Colonic mucosa (tissue), 4 donors: ENCODE results near the gene FAM193A. TPM values are rescaled to one million over a fixed set of nuclear protein-coding genes. Genes with fewer than 3 reads are reported as not detected.

Source experiments
- DNase-seq: peaks from one replicate; pipeline ENCODE4 v3.0.0-alpha.2; 2020
- H3K27ac ChIP-seq: fragments of 200-600 bp; one replicate; pipeline ENCODE4 v1.8.0; 2021
- H3K27me3 ChIP-seq: fragments of 200-600 bp; one replicate; pipeline ENCODE4 v1.8.0; 2021
- H3K36me3 ChIP-seq: fragments of 200-600 bp; one replicate; pipeline ENCODE4 v1.8.0; 2021
- H3K4me1 ChIP-seq: fragments of 200-600 bp; one replicate; pipeline ENCODE4 v1.8.0; 2021; ENCODE audit warnings: mild to moderate bottlenecking
- H3K4me3 ChIP-seq: fragments of 200-600 bp; one replicate; pipeline ENCODE4 v1.8.0; 2021
- H3K9ac ChIP-seq, 2 donors: one replicate each; pipeline ENCODE4 v1.7.0; 2013; ENCODE audit warnings: control low read depth in 2 of 2, low read depth in 2 of 2, low read length in 2 of 2
- H3K9me3 ChIP-seq: fragments of 200-600 bp; one replicate; pipeline ENCODE4 v1.8.0; 2021
- CTCF ChIP-seq: fragments of 200-600 bp; IDR thresholded peaks from one replicate; pipeline ENCODE4 v1.8.0; 2022; ENCODE audit warnings: antibody characterized with exemption, mild to moderate bottlenecking
- intact Hi-C: fragments of 100-400 bp; cut with DNase I; formaldehyde crosslinking; loops from one replicate; pipeline ENCODE4 v1.14.1; 2022
- total RNA-seq, 2 donors: library from RNA; stranded (reverse); fragmentation: NEBNext Ultra II Directional in 1 of 2; extraction: Animal tissue kit (Norgen Biotek cat#: 25700) in 1 of 2; gene quantifications; one replicate each; pipeline ENCODE4 v1.2.1, GENCODE V29; 2021
- donor health status: healthy.
- donor health status: DM: no; HTN: no; CAD: no.
- donor health status: DM: no; HTN: no; CAD: no.

Gene FAM193A
- total RNA-seq, 2 donors from 2014 or later: 18.0 to 25.8 TPM

- H3K4me3 ChIP-seq: no peak overlapping the region
- no peak for TF ChIP-seq CTCF
- no peaks in the 10 kb centered on the region for H3K27me3 ChIP-seq
- peaks cover under 1% of the 10 kb centered on the region for H3K36me3 ChIP-seq
- H3K9me3 ChIP-seq: no peaks in the 10 kb centered on the region
- H3K27ac ChIP-seq: no peak overlapping the region
- intact Hi-C loops: no loop called here
- no peak overlapping the region for H3K9ac ChIP-seq
- no peak for DNase-seq
- no peaks in the 10 kb centered on the region for H3K4me1 ChIP-seq
Observed at GRCh38 chr4:2652415-2653160, 116.1 kb downstream of the FAM193A start.

GRCh38 chr4:2660596-2661211 is 124.3 kb downstream of the FAM193A start:
- no peak for TF ChIP-seq CTCF
- H3K9ac ChIP-seq: no peak overlapping the region
- no peak overlapping the region for H3K27ac ChIP-seq
- H3K9me3 ChIP-seq: no peaks in the 10 kb centered on the region
- no peak overlapping the region for H3K4me3 ChIP-seq
- no peaks in the 10 kb centered on the region for H3K4me1 ChIP-seq
- H3K36me3 ChIP-seq: peaks cover 2% of the 10 kb centered on the region
- no peaks in the 10 kb centered on the region for H3K27me3 ChIP-seq
- DNase-seq: no peak
- intact Hi-C loops: no loop called here

- no peaks in the 10 kb centered on the region for H3K4me1 ChIP-seq
- H3K27ac ChIP-seq: no peak overlapping the region
- H3K27me3 ChIP-seq: no peaks in the 10 kb centered on the region
- peaks cover 2% of the 10 kb centered on the region for H3K36me3 ChIP-seq
- no peak for TF ChIP-seq CTCF
- H3K4me3 ChIP-seq: no peak overlapping the region
- H3K9me3 ChIP-seq: no peaks in the 10 kb centered on the region
- no peak for DNase-seq
- intact Hi-C loops: no loop called here
- H3K9ac ChIP-seq: no peak overlapping the region
Observed at GRCh38 chr4:2662598-2662997, 126.2 kb downstream of the FAM193A start.

DNA sequence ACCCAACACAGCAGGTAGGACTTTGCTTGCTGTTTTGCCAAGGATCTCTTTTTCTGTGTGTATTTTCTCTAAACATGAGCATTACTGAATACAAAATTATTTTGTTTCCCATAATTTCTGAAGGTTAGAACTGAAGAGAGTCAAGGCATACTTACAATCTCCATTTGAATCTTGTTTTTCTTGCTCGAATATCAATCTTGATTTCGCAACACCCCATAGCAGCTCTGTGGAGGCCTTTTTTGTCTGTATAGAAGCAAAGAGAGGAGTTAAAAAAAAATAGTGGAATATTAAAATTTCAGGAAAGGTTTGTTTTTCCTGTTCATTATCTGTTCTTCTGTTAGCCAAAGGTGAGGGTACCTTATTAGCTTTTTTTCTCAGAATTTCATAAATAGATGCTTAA is 126.8 kb downstream of the FAM193A start:
- Histone ChIP-seq H3K36me3 (peaks cover 2% of the 10 kb centered on the region), H3K27me3 (no peaks in the 10 kb centered on the region), H3K9ac (no peak overlapping the region), H3K4me3 (no peak overlapping the region), H3K27ac (no peak overlapping the region), H3K9me3 (no peaks in the 10 kb centered on the region), H3K4me1 (no peaks in the 10 kb centered on the region)
- no peak for DNase-seq
- intact Hi-C loops: no loop called here
- no peak for TF ChIP-seq CTCF

GRCh38 chr4:2666722-2667247 is 130.3 kb downstream of the FAM193A start:
- intact Hi-C loops: no loop called here
- Histone ChIP-seq H3K9me3 (no peaks in the 10 kb centered on the region), H3K36me3 (no peaks in the 10 kb centered on the region), H3K4me3 (no peak overlapping the region), H3K27ac (no peak overlapping the region), H3K4me1 (no peaks in the 10 kb centered on the region), H3K9ac (no peak overlapping the region), H3K27me3 (no peaks in the 10 kb centered on the region)
- no peak for DNase-seq
- no peak for TF ChIP-seq CTCF
